Hematopoietic multipotent progenitor cell treated with erythropoietin and hydrocortisone succinate and interleukin-3 and kit ligand, for 15 days (in vitro differentiated cells): ENCODE results near the gene ELL2.
"Not testable (repeated sequence)": the region's sequence is repeated elsewhere in the genome, so short reads cannot be mapped to it uniquely, and the experiment has no call there.

Experiments
- DNase-seq: peaks from one replicate; pipeline ENCODE4 v3.0.0-alpha.2; 2015; ENCODE audit warnings: low spot score

Gene ELL2

GRCh38 chr5:95930141-95930930 lies 31.3 kb downstream of the ELL2 start:
- DNase-seq, result no peak

- no peak for DNase-seq
Observed at GRCh38 chr5:95928724-95929253, 32.9 kb downstream of the ELL2 start.

- no peak for DNase-seq
Observed at GRCh38 chr5:95927927-95928723, 33.5 kb downstream of the ELL2 start.

- not testable (repeated sequence) for DNase-seq
Observed at GRCh38 chr5:95927300-95927699, 34.4 kb downstream of the ELL2 start.

GRCh38 chr5:95925939-95926338 lies 35.7 kb downstream of the ELL2 start:
- DNase-seq, result no peak

GRCh38 chr5:95925378-95925744 lies 36.3 kb downstream of the ELL2 start:
- DNase-seq, result no peak

- no peak for DNase-seq
Observed at GRCh38 chr5:95924720-95925377, 36.8 kb downstream of the ELL2 start.

GRCh38 chr5:95923918-95924544 lies 37.6 kb downstream of the ELL2 start:
- DNase-seq, result no peak

GRCh38 chr5:95922798-95923197 lies 38.9 kb downstream of the ELL2 start:
- DNase-seq, result no peak

GRCh38 chr5:95921501-95921900 lies 40.1 kb downstream of the ELL2 start:
- DNase-seq, result no peak

- no peak for DNase-seq
Observed at GRCh38 chr5:95920822-95921221, 40.8 kb downstream of the ELL2 start.

- DNase-seq, result no peak
Observed at GRCh38 chr5:95919658-95920057, 42.0 kb downstream of the ELL2 start.

- no peak for DNase-seq
Observed at GRCh38 chr5:95918421-95919006, 43.1 kb downstream of the ELL2 start.

GRCh38 chr5:95917207-95917606 lies 44.4 kb downstream of the ELL2 start:
- DNase-seq, result no peak

GRCh38 chr5:95916687-95917085 lies 45.0 kb downstream of the ELL2 start:
- DNase-seq, result no peak

GRCh38 chr5:95915999-95916686 lies 45.5 kb downstream of the ELL2 start:
- DNase-seq, result no peak

- DNase-seq, result no peak
Observed at GRCh38 chr5:95913663-95914062, 48.0 kb downstream of the ELL2 start.

- DNase-seq, result no peak
Observed at GRCh38 chr5:95912029-95912428, 49.6 kb downstream of the ELL2 start.

- DNase-seq, result no peak
Observed at GRCh38 chr5:95910521-95910920, 51.1 kb downstream of the ELL2 start.

GRCh38 chr5:95909738-95910137 lies 51.9 kb downstream of the ELL2 start:
- DNase-seq, result no peak

- DNase-seq, result no peak
Observed at GRCh38 chr5:95908799-95909198, 52.9 kb downstream of the ELL2 start.
